ENCODE results near the gene STAC2. TPM values are rescaled to one million over a fixed set of nuclear protein-coding genes. Genes with fewer than 3 reads are reported as not detected.

STAC2 gene
- total RNA-seq, 1 donor from 2014 or later: 1.5 TPM

- Mint-ChIP-seq H3K36me3 (peaks cover 16% of the 10 kb centered on the region), H3K4me1 (ENCODE audit: unreplicated experiment) (peaks cover 17% of the 10 kb centered on the region), H3K27ac (no peak overlapping the region), H3K27me3 (peaks cover 18% of the 10 kb centered on the region), H3K9me3 (no peaks in the 10 kb centered on the region), H3K4me3 (no peak overlapping the region)
- DNase-seq (ENCODE audit: extremely low spot score, unreplicated experiment): no peak
- no peak for TF ChIP-seq CTCF (conservative IDR thresholded peaks at IDR 0.05)
These were observed 20.6 kb downstream of the STAC2 start for GRCh38 chr17:39205112-39205526.

- Mint-ChIP-seq H3K4me3 (no peak overlapping the region), H3K9me3 (no peaks in the 10 kb centered on the region), H3K4me1 (ENCODE audit: unreplicated experiment) (peaks cover 25% of the 10 kb centered on the region), H3K36me3 (peaks cover 18% of the 10 kb centered on the region), H3K27ac (peak overlapping the region; percentile 48), H3K27me3 (peaks cover 14% of the 10 kb centered on the region)
- TF ChIP-seq CTCF (conservative IDR thresholded peaks at IDR 0.05): no peak
- no peak for DNase-seq (ENCODE audit: extremely low spot score, unreplicated experiment)
These were observed 21.5 kb downstream of the STAC2 start for GRCh38 chr17:39204245-39204644.

DNA sequence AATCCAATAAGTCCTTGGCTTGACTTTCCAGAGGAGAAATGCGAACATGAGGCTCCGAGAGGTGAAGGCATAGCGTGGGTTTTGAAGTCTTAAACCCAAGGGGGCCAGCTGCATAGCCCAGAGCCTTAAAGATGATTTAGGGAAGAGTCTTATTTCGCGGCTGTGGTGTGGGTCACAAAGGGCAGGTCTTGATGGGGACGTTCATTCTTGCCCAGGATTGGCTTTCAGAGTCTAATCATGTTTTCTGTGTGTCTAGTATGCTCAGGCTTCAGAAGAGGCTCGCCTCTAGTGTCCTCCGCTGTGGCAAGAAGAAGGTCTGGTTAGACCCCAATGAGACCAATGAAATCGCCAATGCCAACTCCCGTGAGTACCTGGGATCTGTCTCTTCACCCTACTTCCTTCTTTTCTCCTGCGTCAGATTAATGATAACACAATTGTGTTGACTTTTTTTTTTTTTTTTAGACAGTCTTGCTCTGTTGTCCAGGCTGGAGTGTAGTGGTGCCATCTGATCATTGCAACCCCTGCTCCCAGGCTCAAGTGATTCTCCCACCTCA is 24.7 kb downstream of the STAC2 start:
- Mint-ChIP-seq H3K36me3 (peaks cover 18% of the 10 kb centered on the region), H3K4me1 (ENCODE audit: unreplicated experiment) (peaks cover 20% of the 10 kb centered on the region), H3K27me3 (no peaks in the 10 kb centered on the region), H3K4me3 (peak overlapping the region; percentile 92), H3K9me3 (no peaks in the 10 kb centered on the region), H3K27ac (peak overlapping the region; percentile 98)
- DNase-seq (ENCODE audit: extremely low spot score, unreplicated experiment): no peak
- TF ChIP-seq CTCF (conservative IDR thresholded peaks at IDR 0.05): no peak

DNA sequence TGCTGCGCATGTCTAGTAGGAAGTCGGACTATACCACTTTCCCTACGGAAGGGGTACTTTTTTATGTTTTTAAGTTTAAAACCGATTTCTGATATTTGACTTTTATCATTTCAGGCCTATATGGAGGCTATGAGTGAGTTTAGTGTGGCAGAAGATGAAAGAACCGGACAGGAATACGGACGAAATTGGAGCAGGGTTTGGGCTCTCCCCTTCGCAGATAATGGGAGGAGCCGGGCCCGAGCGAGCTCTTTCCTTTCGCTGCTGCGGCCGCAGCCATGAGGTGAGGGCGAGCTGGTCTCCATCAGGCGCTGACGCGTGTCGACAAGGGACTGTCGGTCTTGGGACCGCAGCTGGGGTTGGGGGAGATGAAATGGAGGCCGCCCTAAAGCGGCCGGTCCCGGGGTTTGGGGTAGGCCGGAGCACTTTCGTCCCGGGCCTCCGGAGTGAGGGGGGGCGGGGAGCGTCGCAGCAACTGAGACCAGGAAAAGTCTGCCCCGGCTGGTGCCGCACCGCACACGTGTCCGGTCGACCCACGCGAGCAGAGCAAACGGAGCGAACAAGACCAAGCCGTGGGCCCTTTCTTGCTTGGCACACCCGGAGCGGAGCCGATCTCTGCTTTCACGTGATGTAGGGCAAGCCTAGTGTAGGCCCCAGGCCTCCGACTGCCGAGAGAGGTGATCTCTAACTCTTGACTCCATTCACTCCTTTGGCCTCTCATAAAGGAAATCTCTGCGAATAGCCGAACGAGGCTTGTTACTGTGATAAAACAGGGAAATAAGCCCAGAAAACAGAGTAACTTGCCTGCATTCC is 25.5 kb downstream of the STAC2 start, which contains the start of gene RPL19:
Gene RPL19, plus strand, starts transcription at position 214 of the 810 bp plus-strand sequence. Its CDS starts 62 bp downstream, at position 276.
- no peak for TF ChIP-seq CTCF (conservative IDR thresholded peaks at IDR 0.05)
- DNase-seq (ENCODE audit: extremely low spot score, unreplicated experiment): no peak
- Mint-ChIP-seq H3K27ac (peak within 1 kb of the TSS; percentile 98), H3K4me1 (ENCODE audit: unreplicated experiment) (peaks cover 20% of the 10 kb centered on the region), H3K9me3 (no peaks in the 10 kb centered on the region), H3K36me3 (peaks cover 18% of the 10 kb centered on the region), H3K27me3 (no peaks in the 10 kb centered on the region), H3K4me3 (peak within 1 kb of the TSS; percentile 92)

- Mint-ChIP-seq H3K36me3 (peaks cover 18% of the 10 kb centered on the region), H3K27me3 (no peaks in the 10 kb centered on the region), H3K4me1 (ENCODE audit: unreplicated experiment) (peaks cover 22% of the 10 kb centered on the region), H3K27ac (peak overlapping the region; percentile 98), H3K9me3 (no peaks in the 10 kb centered on the region), H3K4me3 (peak overlapping the region; percentile 92)
- TF ChIP-seq CTCF (conservative IDR thresholded peaks at IDR 0.05): no peak
- DNase-seq (ENCODE audit: extremely low spot score, unreplicated experiment): peak; percentile 83
These were observed 26.0 kb downstream of the STAC2 start for GRCh38 chr17:39199820-39200069.

Measured in type B pancreatic cell (in vitro differentiated cells).